ENCODE measurements around the gene FAH. TPM values are rescaled to one million over a fixed set of nuclear protein-coding genes. Genes with fewer than 3 reads are reported as not detected.

Gene FAH
- total and polyA plus RNA-seq, 10 of the 15 experiments (the other 5 are each of a cell fraction or from before 2014, with no cell fraction given) = 36.3 to 121 (median 62.0) TPM

DNA sequence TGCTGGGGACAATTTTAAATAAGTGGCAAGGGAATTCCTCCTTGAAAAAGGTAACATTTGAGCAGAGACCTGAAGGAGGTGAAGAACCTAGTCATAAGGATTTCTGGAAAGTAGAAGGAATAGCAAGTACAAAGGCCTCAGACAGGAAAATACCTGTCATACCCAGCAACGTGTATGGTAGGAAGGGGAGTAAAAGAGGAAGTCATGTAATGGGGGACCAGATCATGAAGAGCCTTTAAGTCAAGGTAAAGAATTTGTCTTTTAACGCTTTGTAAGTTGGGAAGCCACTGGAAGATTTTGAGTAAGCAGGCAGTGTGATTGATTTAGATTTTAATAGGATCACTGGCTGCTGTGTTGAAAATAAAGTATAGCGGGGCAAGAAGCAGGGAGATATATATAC lies 43.4 kb upstream of the FAH start:
- POLR2A ChIA-PET = no interaction called here
- Histone ChIP-seq H4K20me1 (ENCODE audit: control insufficient read depth, insufficient read depth) (no peaks in the 10 kb centered on the region), H3K4me1 (ENCODE audit: control insufficient read depth, insufficient read depth, low read length) (no peaks in the 10 kb centered on the region; the same call in 1 of the 2 replicates), H3K79me2 (ENCODE audit: control insufficient read depth, insufficient read depth, low read length) (peaks cover 41% of the 10 kb centered on the region), H3K9me3 (replicated peaks; ENCODE audit: control insufficient read depth, insufficient read depth, low read length) (no peaks in the 10 kb centered on the region), H3K9ac (ENCODE audit: control insufficient read depth, insufficient read depth, low read length) (no peak overlapping the region), H2AFZ (ENCODE audit: control insufficient read depth, low read depth, low read length) (no peak overlapping the region), H3K4me3 (no peak overlapping the region), H3K36me3 (ENCODE audit: control insufficient read depth in 2 of 2, insufficient read depth in 2 of 2, low read length in 1 of 2) (peaks cover 0 to 10% of the 10 kb centered on the region in 2 experiments; a peak in 2 of 4 replicates), H3K27me3 (replicated peaks in 1 of 2; ENCODE audit: control insufficient read depth in 2 of 2, insufficient read depth in 2 of 2, low read length in 1 of 2) (no peaks in the 10 kb centered on the region), H3K4me2 (ENCODE audit: control insufficient read depth, insufficient read depth) (no peak overlapping the region), H3K27ac (ENCODE audit: control insufficient read depth, insufficient read depth) (no peak overlapping the region)
- CTCF ChIA-PET = interaction anchor here (0.9 kb wide), 1 partner anchor 8 kb away, joined by 3 read pairs; no protein-coding TSS in a partner anchor
- TF ChIP-seq DPF2 (IDR thresholded peaks at IDR 0.05) = no peak
- TF ChIP-seq, protein P1, sequence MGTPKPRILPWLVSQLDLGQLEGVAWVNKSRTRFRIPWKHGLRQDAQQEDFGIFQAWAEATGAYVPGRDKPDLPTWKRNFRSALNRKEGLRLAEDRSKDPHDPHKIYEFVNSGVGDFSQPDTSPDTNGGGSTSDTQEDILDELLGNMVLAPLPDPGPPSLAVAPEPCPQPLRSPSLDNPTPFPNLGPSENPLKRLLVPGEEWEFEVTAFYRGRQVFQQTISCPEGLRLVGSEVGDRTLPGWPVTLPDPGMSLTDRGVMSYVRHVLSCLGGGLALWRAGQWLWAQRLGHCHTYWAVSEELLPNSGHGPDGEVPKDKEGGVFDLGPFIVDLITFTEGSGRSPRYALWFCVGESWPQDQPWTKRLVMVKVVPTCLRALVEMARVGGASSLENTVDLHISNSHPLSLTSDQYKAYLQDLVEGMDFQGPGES (IDR thresholded peaks at IDR 0.05) = no peak
- no peak for TF ChIP-seq MEF2B (IDR thresholded peaks at IDR 0.05; ENCODE audit: partially characterized antibody, poor library complexity, severe bottlenecking)
- peak; percentile 67; the same call in 1 of the 2 replicates for TF ChIP-seq SPI1 (IDR thresholded peaks at IDR 0.05; ENCODE audit: borderline replicate concordance, insufficient read depth, low read depth, low read length)
- intact Hi-C loops (cut with micrococcal nuclease; ENCODE audit: unreplicated experiment) = no loop called here
- RAD21 ChIA-PET (ENCODE audit: unreplicated experiment) = no interaction called here
- in situ Hi-C loops (cut with MboI) = no loop called here
- SMC1A ChIA-PET (ENCODE audit: uncharacterized antibody, unreplicated experiment) = interaction anchor here (0.6 to 1.1 kb wide), 2 partner anchors 11 to 67 kb away, joined by 4 to 5 read pairs; no protein-coding TSS in a partner anchor
- DNase-seq (ENCODE audit: low read depth, low spot score) = no peak
- no peak for FAIRE-seq
- ATAC-seq = peak; percentile 39; the same call in 1 of the 3 replicates
- no TSS peak for BruUV-seq (replicated peaks)
- 96% methylated on average over 3 of the region's 3 CpGs for WGBS (ENCODE audit: insufficient coverage, insufficient replicate concordance, low lambda C conversion rate, missing lambda C conversion rate)

DNA sequence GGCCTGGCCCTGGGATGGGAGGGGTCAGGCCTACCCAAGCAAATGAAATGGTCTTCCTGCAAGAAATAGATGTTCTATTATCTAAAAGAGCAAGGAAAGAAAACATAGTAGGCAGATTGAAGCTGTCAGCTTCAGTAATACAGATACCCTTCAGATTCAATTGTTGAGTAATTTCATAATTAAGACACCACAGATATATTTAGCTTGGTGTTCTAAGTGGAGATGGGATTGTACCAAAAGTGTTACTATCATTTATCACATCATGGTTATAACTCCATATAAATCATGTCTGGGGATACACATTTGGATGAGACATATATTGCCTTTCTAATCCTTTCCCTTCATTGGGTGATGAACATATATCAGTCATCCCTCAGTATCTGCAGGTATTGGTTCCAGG lies 41.9 kb upstream of the FAH start:
- Histone ChIP-seq H3K4me2 (ENCODE audit: control insufficient read depth, insufficient read depth) (no peak overlapping the region), H3K4me1 (ENCODE audit: control insufficient read depth, insufficient read depth, low read length) (no peaks in the 10 kb centered on the region; the same call in 1 of the 2 replicates), H3K9ac (ENCODE audit: control insufficient read depth, insufficient read depth, low read length) (no peak overlapping the region), H3K4me3 (no peak overlapping the region), H3K79me2 (ENCODE audit: control insufficient read depth, insufficient read depth, low read length) (peaks cover 36% of the 10 kb centered on the region), H3K27me3 (replicated peaks in 1 of 2; ENCODE audit: control insufficient read depth in 2 of 2, insufficient read depth in 2 of 2, low read length in 1 of 2) (no peaks in the 10 kb centered on the region), H3K9me3 (replicated peaks; ENCODE audit: control insufficient read depth, insufficient read depth, low read length) (no peaks in the 10 kb centered on the region), H2AFZ (ENCODE audit: control insufficient read depth, low read depth, low read length) (no peak overlapping the region), H3K27ac (ENCODE audit: control insufficient read depth, insufficient read depth) (no peak overlapping the region), H4K20me1 (ENCODE audit: control insufficient read depth, insufficient read depth) (no peaks in the 10 kb centered on the region), H3K36me3 (ENCODE audit: control insufficient read depth in 2 of 2, insufficient read depth in 2 of 2, low read length in 1 of 2) (peaks cover 0 to 7% of the 10 kb centered on the region in 2 experiments; a peak in 1 of 4 replicates)
- SMC1A ChIA-PET (ENCODE audit: uncharacterized antibody, unreplicated experiment) = interaction anchor here (1.2 kb wide), 1 partner anchor 48 kb away, joined by 4 read pairs; no protein-coding TSS in a partner anchor
- FAIRE-seq = no peak
- in situ Hi-C loops (cut with MboI) (no loop called here), intact Hi-C loops (cut with micrococcal nuclease; ENCODE audit: unreplicated experiment) (no loop called here)
- no peak for DNase-seq (ENCODE audit: low read depth, low spot score)
- no TSS peak for BruUV-seq (replicated peaks)
- POLR2A ChIA-PET = no interaction called here
- RAD21 ChIA-PET (ENCODE audit: unreplicated experiment) = no interaction called here
- CTCF ChIA-PET = no interaction called here
- TF ChIP-seq GATAD2B (conservative IDR thresholded peaks at IDR 0.05; ENCODE audit: low read depth) (no peak), JUNB (IDR thresholded peaks at IDR 0.05) (no peak), BACH1 (IDR thresholded peaks at IDR 0.05; ENCODE audit: borderline replicate concordance) (no peak), RAD21 (IDR thresholded peaks at IDR 0.05; ENCODE audit: insufficient read depth, low read depth, low read length) (no peak), HDGF (IDR thresholded peaks at IDR 0.05) (no peak), POLR2A (IDR thresholded peaks at IDR 0.05; ENCODE audit: low read depth, low read length) (no peak), KLF5 (IDR thresholded peaks at IDR 0.05; ENCODE audit: partially characterized antibody) (no peak), YY1 (IDR thresholded peaks at IDR 0.05; ENCODE audit: low read depth, low read length) (no peak)
- TF ChIP-seq, protein P2, sequence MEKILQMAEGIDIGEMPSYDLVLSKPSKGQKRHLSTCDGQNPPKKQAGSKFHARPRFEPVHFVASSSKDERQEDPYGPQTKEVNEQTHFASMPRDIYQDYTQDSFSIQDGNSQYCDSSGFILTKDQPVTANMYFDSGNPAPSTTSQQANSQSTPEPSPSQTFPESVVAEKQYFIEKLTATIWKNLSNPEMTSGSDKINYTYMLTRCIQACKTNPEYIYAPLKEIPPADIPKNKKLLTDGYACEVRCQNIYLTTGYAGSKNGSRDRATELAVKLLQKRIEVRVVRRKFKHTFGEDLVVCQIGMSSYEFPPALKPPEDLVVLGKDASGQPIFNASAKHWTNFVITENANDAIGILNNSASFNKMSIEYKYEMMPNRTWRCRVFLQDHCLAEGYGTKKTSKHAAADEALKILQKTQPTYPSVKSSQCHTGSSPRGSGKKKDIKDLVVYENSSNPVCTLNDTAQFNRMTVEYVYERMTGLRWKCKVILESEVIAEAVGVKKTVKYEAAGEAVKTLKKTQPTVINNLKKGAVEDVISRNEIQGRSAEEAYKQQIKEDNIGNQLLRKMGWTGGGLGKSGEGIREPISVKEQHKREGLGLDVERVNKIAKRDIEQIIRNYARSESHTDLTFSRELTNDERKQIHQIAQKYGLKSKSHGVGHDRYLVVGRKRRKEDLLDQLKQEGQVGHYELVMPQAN (conservative IDR thresholded peaks at IDR 0.05) = no peak
- ATAC-seq = 0 out of 3 replicates have a peak, but pooled peaks have one; percentile 20
